Sigmoid colon (tissue), 7 donors: ENCODE results near the gene CLC. TPM values are rescaled to one million over a fixed set of nuclear protein-coding genes. Genes with fewer than 3 reads are reported as not detected.

Experiments
- DNase-seq: peaks from one replicate; pipeline ENCODE4 v3.0.0-alpha.2; 2019
- H3K27ac ChIP-seq, 4 donors: fragments of 200-600 bp; sonication (generic); one replicate each; pipeline ENCODE4 v1.5.1; 2016 to 2019; ENCODE audit warnings: mild to moderate bottlenecking in 1 of 4
- H3K27me3 ChIP-seq, 3 donors: fragments of 200-600 bp; sonication (generic); one replicate each; pipeline ENCODE4 v1.5.1; 2019; ENCODE audit warnings: mild to moderate bottlenecking in 1 of 3
- H3K36me3 ChIP-seq, 4 donors: fragments of 200-600 bp; sonication (generic); one replicate each; pipeline ENCODE4 v1.5.1; 2016 to 2019
- H3K4me1 ChIP-seq, 4 donors: fragments of 200-600 bp; sonication (generic); one replicate each; pipeline ENCODE4 v1.5.1; 2017 to 2019
- H3K4me3 ChIP-seq, 4 donors: fragments of 200-600 bp; sonication (generic); one replicate each; pipeline ENCODE4 v1.5.1; 2017 to 2019; ENCODE audit warnings: mild to moderate bottlenecking in 2 of 4, moderate library complexity in 1 of 4
- H3K9me3 ChIP-seq, 4 donors: fragments of 200-600 bp in 3 of 4; sonication (generic) in 3 of 4; one replicate each; pipeline versions ENCODE4 v1.5.1 to v1.6.1; 2013 to 2019
- EP300 ChIP-seq, 4 donors: sonication (generic); formaldehyde crosslinking; IDR thresholded peaks; one replicate each; pipeline ENCODE4 v1.6.1; 2017; ENCODE audit warnings: antibody characterized with exemption in 4 of 4
- POLR2A ChIP-seq, 2 donors: fragments of 450-650 bp; IDR thresholded peaks; one replicate each; pipeline ENCODE4 v1.6.1; 2016; ENCODE audit warnings: antibody characterized with exemption in 2 of 2, mild to moderate bottlenecking in 2 of 2, moderate library complexity in 2 of 2
- POLR2AphosphoS5 ChIP-seq, 4 donors: sonication (generic); formaldehyde crosslinking; IDR thresholded peaks; one replicate each; pipeline ENCODE4 v1.6.1; 2017; ENCODE audit warnings: antibody characterized with exemption in 4 of 4
- WGBS, 2 donors: extraction: QIAGEN DNeasy Blood & Tissue Kit; methylation state at CpG; one replicate each; pipeline ENCODE4 v1.1.7; 2013; 5-methylcytosine and 5-hydroxymethylcytosine counted together
- intact Hi-C: fragments of 100-400 bp; cut with DNase I; formaldehyde crosslinking; loops from one replicate; pipeline ENCODE4 v1.15.1; 2023
- polyA plus RNA-seq, 3 donors: library from polyadenylated mRNA; stranded (reverse); fragments of 200-250 nt; gene quantifications; one replicate each; pipeline ENCODE4 v1.2.3, GENCODE V29; 2013
- total RNA-seq, 4 donors: library from RNA; depleted of rRNA; stranded (reverse); fragments of >200 nt; gene quantifications; one replicate each; pipeline ENCODE4 v1.1.0, GENCODE V29; 2016
- TF ChIP-seq, protein P1 (sequence below), 4 experiments: fragments of 450-650 bp in 3 of 4; fragments of 200-600 bp in 1 of 4; IDR thresholded peaks; one replicate each; pipeline ENCODE4 v1.5.1; 2016 to 2019; ENCODE audit warnings: antibody characterized with exemption in 4 of 4, mild to moderate bottlenecking in 3 of 4, moderate library complexity in 2 of 4
- donor health status: healthy with polysubstance abuse.
- donor health status: Bipolar disorder and iron deficiency.
- donor health status: healthy.

The CLC gene
- total RNA-seq (not detected), polyA plus RNA-seq (1 to 10 TPM in 1 of 3 donors, not detected in 2; 7.2 TPM)

DNA sequence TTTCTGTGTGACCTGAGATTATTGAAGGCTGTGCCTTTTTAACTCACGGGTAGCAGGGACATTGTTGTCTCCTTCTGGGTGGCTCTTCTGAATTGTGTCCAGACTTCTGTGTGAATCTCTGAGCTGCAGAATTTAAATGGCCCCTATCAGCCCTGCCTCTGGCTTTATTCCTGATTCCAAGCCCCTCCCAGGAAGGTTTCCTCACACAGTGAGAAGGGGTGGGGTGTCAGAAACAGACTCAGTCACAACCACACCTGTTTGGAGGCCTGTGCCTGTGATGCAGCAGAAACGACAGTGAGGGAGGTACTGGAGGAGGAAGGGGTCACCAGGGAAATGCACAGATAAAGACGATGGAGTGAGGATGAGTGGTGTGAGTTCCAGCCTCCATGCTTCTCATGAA is at the start of gene CLC:
Gene CLC (minus strand): TSS at position 139 of the 400 bp plus-strand sequence. CDS start 77 bp downstream, at position 62.
- Histone ChIP-seq H3K4me1 (no peaks in the 10 kb centered on the region), H3K36me3 (no peaks in the 10 kb centered on the region), H3K9me3 (no peaks in the 10 kb centered on the region), H3K27ac (no peak within 1 kb of the TSS), H3K27me3 (peaks cover 0 to 14% (median 0%) of the 10 kb centered on the region in 3 donors), H3K4me3 (no peak within 1 kb of the TSS)
- DNase-seq, result no peak
- intact Hi-C loops, result no loop called here
- TF ChIP-seq, protein P1, sequence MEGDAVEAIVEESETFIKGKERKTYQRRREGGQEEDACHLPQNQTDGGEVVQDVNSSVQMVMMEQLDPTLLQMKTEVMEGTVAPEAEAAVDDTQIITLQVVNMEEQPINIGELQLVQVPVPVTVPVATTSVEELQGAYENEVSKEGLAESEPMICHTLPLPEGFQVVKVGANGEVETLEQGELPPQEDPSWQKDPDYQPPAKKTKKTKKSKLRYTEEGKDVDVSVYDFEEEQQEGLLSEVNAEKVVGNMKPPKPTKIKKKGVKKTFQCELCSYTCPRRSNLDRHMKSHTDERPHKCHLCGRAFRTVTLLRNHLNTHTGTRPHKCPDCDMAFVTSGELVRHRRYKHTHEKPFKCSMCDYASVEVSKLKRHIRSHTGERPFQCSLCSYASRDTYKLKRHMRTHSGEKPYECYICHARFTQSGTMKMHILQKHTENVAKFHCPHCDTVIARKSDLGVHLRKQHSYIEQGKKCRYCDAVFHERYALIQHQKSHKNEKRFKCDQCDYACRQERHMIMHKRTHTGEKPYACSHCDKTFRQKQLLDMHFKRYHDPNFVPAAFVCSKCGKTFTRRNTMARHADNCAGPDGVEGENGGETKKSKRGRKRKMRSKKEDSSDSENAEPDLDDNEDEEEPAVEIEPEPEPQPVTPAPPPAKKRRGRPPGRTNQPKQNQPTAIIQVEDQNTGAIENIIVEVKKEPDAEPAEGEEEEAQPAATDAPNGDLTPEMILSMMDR (IDR thresholded peaks at IDR 0.05), result no peak
- TF ChIP-seq EP300 (IDR thresholded peaks at IDR 0.05) (no peak), POLR2A (IDR thresholded peaks at IDR 0.05) (no peak), POLR2AphosphoS5 (IDR thresholded peaks at IDR 0.05) (no peak)
- WGBS, 2 donors, result 28 to 50% methylated on average over 3 of the region's 3 CpGs

DNA sequence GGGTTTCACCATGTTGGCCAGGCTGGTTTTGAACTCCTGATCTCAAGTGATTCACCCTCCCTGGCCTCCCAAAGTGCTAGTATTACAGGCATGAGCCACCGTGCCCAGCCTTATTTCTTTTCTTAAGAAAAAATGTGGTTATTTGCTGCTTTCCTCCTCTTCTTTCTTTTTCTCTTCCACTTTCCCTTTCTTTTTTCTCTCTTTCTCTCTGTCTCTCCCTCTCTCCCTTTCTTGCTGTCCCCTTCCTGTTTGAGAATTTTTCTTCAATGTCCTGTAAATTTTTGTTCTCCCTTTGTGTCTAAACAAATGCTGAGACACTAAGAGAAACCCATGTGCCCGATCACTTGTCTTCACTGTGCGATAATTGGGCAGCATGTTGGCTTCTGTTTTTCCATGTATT is 43.1 kb upstream of the CLC start:
- H3K27me3 ChIP-seq, result peaks cover 0 to 32% (median 6%) of the 10 kb centered on the region in 3 donors
- H3K4me3 ChIP-seq, result no peak overlapping the region
- no peaks in the 10 kb centered on the region for H3K36me3 ChIP-seq
- H3K9me3 ChIP-seq, result no peaks in the 10 kb centered on the region
- 83 to 91% methylated on average over 3 of the region's 3 CpGs for WGBS, 2 donors
- DNase-seq, result no peak
- intact Hi-C loops, result no loop called here
- no peaks in the 10 kb centered on the region for H3K4me1 ChIP-seq
- TF ChIP-seq POLR2AphosphoS5 (IDR thresholded peaks at IDR 0.05), result no peak
- no peak for TF ChIP-seq POLR2A (IDR thresholded peaks at IDR 0.05)
- TF ChIP-seq, protein P1 (IDR thresholded peaks at IDR 0.05), result no peak
- no peak for TF ChIP-seq EP300 (IDR thresholded peaks at IDR 0.05)
- no peak overlapping the region for H3K27ac ChIP-seq

DNA sequence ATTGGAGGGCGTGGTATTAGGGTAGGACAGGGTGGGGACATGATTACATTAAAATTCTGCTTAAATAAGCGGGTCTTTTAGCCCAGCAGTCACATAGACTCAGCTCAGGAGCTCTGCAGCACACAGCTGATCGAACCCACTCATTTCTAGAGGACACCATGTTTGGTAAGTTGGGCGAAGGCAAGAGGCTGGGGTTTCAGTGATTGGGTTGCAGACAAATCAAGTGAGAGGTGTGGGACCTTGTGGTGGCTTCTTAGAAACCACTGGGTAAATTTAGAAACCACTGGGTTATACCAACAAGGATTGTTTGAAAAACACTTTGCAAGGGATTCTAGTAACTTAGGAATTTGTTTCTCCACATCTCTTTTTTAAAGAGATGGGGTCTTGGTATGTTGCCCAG is 40.9 kb upstream of the CLC start, which contains the start of gene LEUTX:
Gene LEUTX (plus strand): TSS at position 92 of the 400 bp plus-strand sequence. CDS start 67 bp downstream, at position 159.
- no peak for DNase-seq
- Histone ChIP-seq H3K36me3 (no peaks in the 10 kb centered on the region), H3K27me3 (peaks cover 0 to 15% (median 0%) of the 10 kb centered on the region in 3 donors), H3K27ac (no peak within 1 kb of the TSS), H3K4me1 (no peaks in the 10 kb centered on the region), H3K9me3 (no peaks in the 10 kb centered on the region), H3K4me3 (no peak within 1 kb of the TSS)
- intact Hi-C loops, result no loop called here
- WGBS, 2 donors, result 64 to 73% methylated on average over 4 of the region's 4 CpGs
- TF ChIP-seq POLR2A (IDR thresholded peaks at IDR 0.05) (no peak), POLR2AphosphoS5 (IDR thresholded peaks at IDR 0.05) (no peak), EP300 (IDR thresholded peaks at IDR 0.05) (no peak)
- TF ChIP-seq, protein P1 (IDR thresholded peaks at IDR 0.05), result no peak

DNA sequence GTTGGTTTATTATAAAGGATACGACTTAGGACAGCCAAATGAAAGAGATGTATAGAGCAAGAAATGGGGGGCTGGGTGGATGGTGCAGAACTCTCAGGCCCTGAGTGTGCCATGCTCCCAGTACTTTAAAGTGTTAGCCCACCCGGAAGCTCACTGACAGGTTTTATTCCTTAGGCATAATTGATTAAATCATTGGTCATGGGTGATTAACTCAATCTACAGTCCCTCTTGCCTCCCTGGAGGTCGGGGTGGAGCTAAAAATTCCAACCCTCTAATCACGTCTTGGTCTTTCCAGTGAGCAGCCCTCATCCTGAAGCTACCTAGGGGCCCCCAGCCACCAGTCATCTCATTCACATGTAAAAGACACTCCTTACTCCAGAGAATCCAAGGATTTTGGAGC is 31.0 kb upstream of the CLC start:
- peaks cover 0 to 8% (median 0%) of the 10 kb centered on the region in 3 donors for H3K27me3 ChIP-seq
- 57 to 61% methylated on average over 4 of the region's 4 CpGs for WGBS, 2 donors

More for the DNA sequence above, 31.0 kb upstream of the CLC start:
- DNase-seq, result no peak
- Histone ChIP-seq H3K36me3 (no peaks in the 10 kb centered on the region), H3K27ac (no peak overlapping the region), H3K9me3 (peaks cover 0 to 5% (median 2%) of the 10 kb centered on the region in 4 donors), H3K4me3 (no peak overlapping the region), H3K4me1 (no peaks in the 10 kb centered on the region)
- no peak for TF ChIP-seq POLR2A (IDR thresholded peaks at IDR 0.05)
- no peak for TF ChIP-seq POLR2AphosphoS5 (IDR thresholded peaks at IDR 0.05)
- TF ChIP-seq, protein P1 (IDR thresholded peaks at IDR 0.05), result no peak
- no peak for TF ChIP-seq EP300 (IDR thresholded peaks at IDR 0.05)
- intact Hi-C loops, result loop anchor here (10.0 kb wide), 1 partner anchor 214 kb away; no protein-coding TSS in a partner anchor
